HCT116 (cell line): ENCODE data around the gene IFNW1. TPM values are rescaled to one million over a fixed set of nuclear protein-coding genes. Genes with fewer than 3 reads are reported as not detected.
"Not testable (repeated sequence)": the region's sequence is repeated elsewhere in the genome, so short reads cannot be mapped to it uniquely, and the experiment has no call there.

Source experiments
- ATAC-seq: fragments of 200-7000 bp; cut with Tn5 transposase; 2 replicates; pipeline ENCODE4 v1.9.1; 2020; ENCODE audit warnings: mild to moderate bottlenecking, moderate library complexity
- Bru-seq: library from RNA; stranded (reverse); fragments of 400-500 nt; gene quantifications from one replicate; lab custom pipeline; 2021; lab: Mats Ljungman, UMichigan
- BruChase-seq, 2 experiments: library from RNA; stranded (reverse); fragments of 400-500 nt; gene quantifications; one replicate each; lab custom pipeline; 2021; lab: Mats Ljungman, UMichigan
- BruUV-seq: library from RNA; stranded (reverse); fragments of 400-500 nt; replicated peaks from 2 replicates; lab custom pipeline; 2021; lab: Mats Ljungman, UMichigan
- CTCF ChIA-PET: fragments of 300-600 bp; sonication (Branson Sonifier 250); formaldehyde crosslinking; loops from one replicate; lab custom pipeline; 2021; ENCODE audit warnings: antibody characterized with exemption; lab: Charles Lee
- POLR2A ChIA-PET: fragments of 300-600, 350-600 bp; sonication (Branson Sonifier 250); formaldehyde crosslinking; loops from one replicate; lab custom pipeline; 2021; ENCODE audit warnings: antibody characterized with exemption; lab: Charles Lee
- RAD21 ChIA-PET, 2 experiments: fragments of 300-600 bp; sonication (Branson Sonifier 250); formaldehyde crosslinking; loops; one replicate each; lab custom pipeline; 2023; ENCODE audit warnings: low total read pairs in 2 of 2; ENCODE audit not compliant: uncharacterized antibody in 2 of 2, unreplicated experiment in 2 of 2, low non-redundant PET in 1 of 2; lab: Charles Lee
- DNase-seq: peaks from one replicate; pipeline ENCODE4 v3.0.0-alpha.2; 2010; ENCODE audit warnings: low read depth, low spot score
- H2AFZ ChIP-seq: fragments of 200-600 bp; shearing (Covaris generic), sonication (generic); 2 replicates; pipeline ENCODE4 v1.6.1; 2017; ENCODE audit warnings: low read depth, mixed run types, mixed read lengths, antibody characterized with exemption, low read length; ENCODE audit not compliant: poor library complexity, severe bottlenecking
- H3K27ac ChIP-seq: 2 replicates; pipeline ENCODE4 v1.5.1; 2012; ENCODE audit warnings: low read depth, low read length
- H3K27me3 ChIP-seq: fragments of 200-600 bp; sonication (generic); 2 replicates; pipeline ENCODE4 v1.6.1; 2016; ENCODE audit warnings: mixed run types, low read length, mixed read lengths; ENCODE audit not compliant: insufficient read depth
- H3K36me3 ChIP-seq, 2 experiments: fragments of 200-500 bp in 1 of 2; fragments of 200-600 bp in 1 of 2; sonication (Bioruptor generic) in 1 of 2; sonication (generic) in 1 of 2; 2 replicates each; pipeline versions ENCODE4 v1.5.1 to v1.6.1; 2014 to 2016; ENCODE audit warnings: low read length in 2 of 2, inconsistent platforms in 1 of 2, mixed read lengths in 1 of 2, mixed run types in 1 of 2; ENCODE audit not compliant: insufficient read depth in 2 of 2, control insufficient read depth in 1 of 2
- H3K4me1 ChIP-seq, 2 experiments: fragments of 200-600 bp in 1 of 2; sonication (generic) in 1 of 2; 2 replicates each; pipeline versions ENCODE4 v1.5.1 to v1.6.1; 2012 to 2017; ENCODE audit warnings: low read length in 2 of 2, inconsistent platforms in 1 of 2, mild to moderate bottlenecking in 1 of 2, mixed read lengths in 1 of 2, mixed run types in 1 of 2, moderate library complexity in 1 of 2; ENCODE audit not compliant: insufficient read depth in 2 of 2, control insufficient read depth in 1 of 2
- H3K4me2 ChIP-seq: fragments of 200-600 bp; sonication (generic); 2 replicates; pipeline ENCODE4 v1.6.1; 2017; ENCODE audit warnings: mixed run types, low read length, mixed read lengths
- H3K4me3 ChIP-seq, 2 experiments: fragments of 200-600 bp in 1 of 2; sonication (generic) in 1 of 2; replicated peaks in 1 of 2; 2 replicates each; pipeline ENCODE4 v1.5.1; 2011 to 2016; ENCODE audit warnings: low read length in 2 of 2, control low read depth in 1 of 2, low read depth in 1 of 2, mild to moderate bottlenecking in 1 of 2, mixed read lengths in 1 of 2, mixed run types in 1 of 2
- H3K79me2 ChIP-seq: fragments of 200-600 bp; sonication (generic); 2 replicates; pipeline ENCODE4 v1.6.1; 2017; ENCODE audit warnings: mild to moderate bottlenecking, mixed run types, low read length, moderate library complexity, mixed read lengths; ENCODE audit not compliant: insufficient read depth
- H3K9ac ChIP-seq: fragments of 200-600 bp; sonication (generic); 2 replicates; pipeline ENCODE4 v1.6.1; 2016; ENCODE audit warnings: low read length, mixed read lengths
- H3K9me2 ChIP-seq: fragments of 200-600 bp; sonication (generic), shearing (Covaris generic); 2 replicates; pipeline ENCODE4 v1.6.1; 2017; ENCODE audit warnings: mixed run types, mild to moderate bottlenecking, moderate library complexity; ENCODE audit not compliant: insufficient read depth
- H3K9me3 ChIP-seq, 2 experiments: fragments of 200-500 bp in 1 of 2; fragments of 200-600 bp in 1 of 2; sonication (Bioruptor generic) in 1 of 2; sonication (generic) in 1 of 2; 2 replicates each; pipeline ENCODE4 v1.6.1; 2014 to 2017; ENCODE audit warnings: low read length in 2 of 2, mixed read lengths in 2 of 2, inconsistent platforms in 1 of 2, low read depth in 1 of 2, mild to moderate bottlenecking in 1 of 2, mixed run types in 1 of 2, moderate library complexity in 1 of 2; ENCODE audit not compliant: control insufficient read depth in 1 of 2, insufficient read depth in 1 of 2
- H4K20me1 ChIP-seq: fragments of 200-600 bp; sonication (generic), shearing (Covaris generic); 2 replicates; pipeline ENCODE4 v1.6.1; 2017; ENCODE audit warnings: mixed run types, mild to moderate bottlenecking, moderate library complexity; ENCODE audit not compliant: insufficient read depth
- CTCF ChIP-seq, 3 experiments: fragments of 200-600 bp in 1 of 3; sonication (generic) in 1 of 3; IDR thresholded peaks in 2 of 3; conservative IDR thresholded peaks in 1 of 3; 2 replicates each; pipeline ENCODE4 v1.5.1; 2012 to 2017; ENCODE audit warnings: low read depth in 2 of 3, low read length in 2 of 3, antibody characterized with exemption in 1 of 3, borderline replicate concordance in 1 of 3, control low read depth in 1 of 3, mild to moderate bottlenecking in 1 of 3, mixed read lengths in 1 of 3, mixed run types in 1 of 3, moderate library complexity in 1 of 3; ENCODE audit not compliant: insufficient read depth in 1 of 3
- ELF1 ChIP-seq: IDR thresholded peaks from 2 replicates; pipeline ENCODE4 v1.6.1; 2012; ENCODE audit warnings: low read depth, borderline replicate concordance
- RAD21 ChIP-seq: IDR thresholded peaks from 2 replicates; pipeline ENCODE4 v1.6.1; 2012; ENCODE audit warnings: low read depth, mild to moderate bottlenecking
- intact Hi-C: fragments of 100-400 bp; cut with micrococcal nuclease; formaldehyde crosslinking; loops from 2 replicates; pipeline ENCODE4 v1.10.0; 2022
- long read RNA-seq: library from polyadenylated mRNA; unstranded; transcript quantifications from one replicate; pipeline ENCODE4 v2.0.0, GENCODE V29; 2021; ENCODE audit not compliant: unreplicated experiment
- polyA plus RNA-seq: library from polyadenylated mRNA; unstranded; fragments of >200 nt; gene quantifications from 2 replicates; pipeline ENCODE4 v1.2.1, GENCODE V29; 2012; ENCODE audit warnings: missing spikeins
- total RNA-seq: library from RNA; stranded (reverse); gene quantifications from one replicate; pipeline ENCODE4 v1.2.1, GENCODE V29; 2021; ENCODE audit not compliant: unreplicated experiment

IFNW1 gene
- total RNA-seq: not detected
- not detected in 2 replicates for polyA plus RNA-seq
- Bru-seq, nascent RNA: not detected
- not detected for BruChase-seq, experiment 1, labeled RNA remaining after a 6-hour chase
- BruChase-seq, experiment 2, labeled RNA remaining after a 2-hour chase: not detected
- long read RNA-seq: 0 reads

DNA sequence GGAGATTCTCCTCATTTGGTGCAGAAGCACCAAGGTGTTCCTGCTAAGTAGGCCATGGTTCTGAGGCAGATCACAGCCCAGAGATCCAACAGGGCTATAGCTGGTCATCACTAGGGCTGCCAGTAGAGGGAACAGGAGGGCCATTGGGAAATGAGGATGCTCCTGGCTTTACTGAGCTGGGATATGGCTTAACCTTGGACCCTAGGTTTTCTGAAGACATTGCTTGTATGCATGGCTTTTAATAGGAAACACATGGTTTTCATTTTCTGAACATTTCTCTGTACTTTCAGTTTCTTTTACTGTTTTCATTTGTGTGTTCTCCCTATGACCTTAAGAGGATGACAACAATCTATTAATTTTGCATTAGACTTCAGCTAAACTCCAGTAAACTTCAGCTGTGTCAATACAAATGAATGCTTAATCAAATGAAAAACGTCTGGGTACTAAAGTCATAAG is at the start of gene IFNW1:
IFNW1 (minus strand) TSS at position 406 of the 456 bp plus-strand sequence; CDS start at position 144, 262 bp downstream.
- Histone ChIP-seq H3K9ac (no peak within 1 kb of the TSS), H3K4me3 (no peak within 1 kb of the TSS), H3K27ac (no peak within 1 kb of the TSS), H3K9me3 (no peaks in the 10 kb centered on the region), H3K27me3 (no peaks in the 10 kb centered on the region), H3K4me1 (no peaks in the 10 kb centered on the region), H2AFZ (no peak within 1 kb of the TSS), H3K79me2 (no peaks in the 10 kb centered on the region), H3K36me3 (no peaks in the 10 kb centered on the region), H3K9me2 (no peaks in the 10 kb centered on the region), H3K4me2 (no peak within 1 kb of the TSS), H4K20me1 (no peaks in the 10 kb centered on the region)
- RAD21 ChIA-PET: no interaction called here
- CTCF ChIA-PET: interaction anchor here (1.3 to 1.6 kb wide), 2 partner anchors 12 to 15 kb away, joined by 5 to 8 read pairs; no protein-coding TSS in a partner anchor
- peak; percentile 17; the same call in 1 of the 2 replicates for TF ChIP-seq RAD21
- TF ChIP-seq ELF1: no peak
- peak in 2 of 3 experiments; percentile 26 to 31; a peak in 3 of 6 replicates for TF ChIP-seq CTCF (IDR thresholded peaks at IDR 0.05 in 2 of 3, conservative IDR thresholded peaks at IDR 0.05 in 1 of 3; ENCODE audit: borderline replicate concordance in 1 of 3, insufficient read depth in 1 of 3, low read depth in 2 of 3, low read length in 2 of 3)
- POLR2A ChIA-PET: no interaction called here
- ATAC-seq (peak; percentile 82), DNase-seq (no peak)
- intact Hi-C loops: no loop called here
- no TSS peak for BruUV-seq

DNA sequence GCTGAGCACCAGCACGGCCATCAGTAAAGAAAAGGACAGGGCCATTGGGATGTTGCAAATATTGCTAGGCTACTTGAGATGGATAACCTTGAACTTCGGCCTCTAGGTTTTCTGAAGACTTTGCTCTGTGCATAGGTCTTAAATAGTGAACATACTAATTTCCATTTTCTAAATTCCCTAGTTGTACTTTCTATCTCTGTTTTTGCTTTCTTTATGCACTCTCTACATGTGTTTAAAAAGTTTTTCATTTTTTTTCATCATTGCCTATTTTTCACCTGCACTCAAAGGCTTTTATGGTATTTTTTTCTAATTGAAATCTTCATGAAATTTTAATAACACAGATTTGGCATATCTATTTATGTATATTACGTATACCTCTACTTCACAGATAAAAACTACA is 45.9 kb upstream of the IFNW1 start, which contains the start of gene IFNA4:
IFNA4 (minus strand) TSS at position 101 of the 400 bp plus-strand sequence; CDS start at position 45, 56 bp downstream.
- H3K4me2 ChIP-seq, H4K20me1 ChIP-seq, H3K36me3 ChIP-seq, H3K9ac ChIP-seq, H2AFZ ChIP-seq, H3K4me1 ChIP-seq, H3K27me3 ChIP-seq, H3K9me3 ChIP-seq, DNase-seq, intact Hi-C loops, CTCF ChIA-PET, H3K27ac ChIP-seq, POLR2A ChIA-PET, H3K79me2 ChIP-seq, BruUV-seq, H3K4me3 ChIP-seq, H3K9me2 ChIP-seq, RAD21 ChIA-PET, ATAC-seq: not testable (repeated sequence)
